IPS DF 4.7 (cell line): Measurements from ENCODE around the gene OR56A5.
"Not testable (repeated sequence)": the region's sequence is repeated elsewhere in the genome, so short reads cannot be mapped to it uniquely, and the experiment has no call there.

Experiments used
- DNase-seq: peaks from one replicate; pipeline ENCODE4 v3.0.0-alpha.2; 2013; ENCODE audit warnings: low spot score; ENCODE audit errors: extremely low read depth

OR56A5 gene, protein sequence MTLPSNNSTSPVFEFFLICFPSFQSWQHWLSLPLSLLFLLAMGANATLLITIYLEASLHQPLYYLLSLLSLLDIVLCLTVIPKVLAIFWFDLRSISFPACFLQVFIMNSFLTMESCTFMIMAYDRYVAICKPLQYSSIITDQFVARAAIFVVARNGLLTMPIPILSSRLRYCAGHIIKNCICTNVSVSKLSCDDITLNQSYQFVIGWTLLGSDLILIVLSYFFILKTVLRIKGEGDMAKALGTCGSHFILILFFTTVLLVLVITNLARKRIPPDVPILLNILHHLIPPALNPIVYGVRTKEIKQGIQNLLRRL

DNA sequence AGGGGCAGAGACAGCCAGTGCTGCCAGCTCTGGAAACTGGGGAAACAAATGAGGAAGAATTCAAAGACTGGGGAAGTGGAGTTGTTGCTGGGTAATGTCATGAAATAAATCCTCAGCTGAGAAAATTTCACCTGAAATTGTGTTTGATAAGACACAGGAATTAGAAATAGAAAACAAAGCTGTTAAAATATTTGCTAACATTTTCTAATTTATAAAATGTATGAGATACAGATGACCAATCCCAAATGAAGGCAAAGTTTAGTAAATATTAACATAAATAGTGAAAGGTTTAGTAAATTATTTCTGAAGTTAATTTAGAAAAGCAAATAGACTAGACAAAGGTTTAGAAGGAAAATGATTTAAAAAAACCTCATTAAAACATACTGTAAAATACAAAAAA, at the start of gene OR56A5:
Gene OR56A5 (minus strand): TSS at position 101 of the 400 bp plus-strand sequence. CDS start 0 bp downstream, at position 101.
- no peak for DNase-seq

DNA sequence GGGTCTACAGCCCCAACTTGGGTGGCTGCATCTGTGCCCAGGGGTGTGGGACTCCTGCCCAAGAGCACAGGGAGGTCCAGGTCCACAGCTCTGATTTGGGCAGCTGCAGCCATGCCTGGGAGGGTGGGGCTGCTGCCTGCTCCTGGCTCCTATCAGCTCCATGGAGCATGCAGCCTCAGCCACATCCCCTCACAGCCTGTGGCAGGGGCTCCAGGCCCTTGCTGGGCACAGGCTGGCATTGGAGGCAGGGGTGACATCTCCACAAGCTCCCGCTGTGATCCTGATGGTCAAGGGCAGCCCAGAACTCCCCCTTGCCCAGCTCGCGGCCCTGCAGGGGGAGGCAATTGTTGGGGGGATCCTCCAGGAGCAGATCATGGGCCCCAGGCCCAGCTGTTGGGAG, 44.7 kb upstream of the OR56A5 start:
- no peak for DNase-seq

DNA sequence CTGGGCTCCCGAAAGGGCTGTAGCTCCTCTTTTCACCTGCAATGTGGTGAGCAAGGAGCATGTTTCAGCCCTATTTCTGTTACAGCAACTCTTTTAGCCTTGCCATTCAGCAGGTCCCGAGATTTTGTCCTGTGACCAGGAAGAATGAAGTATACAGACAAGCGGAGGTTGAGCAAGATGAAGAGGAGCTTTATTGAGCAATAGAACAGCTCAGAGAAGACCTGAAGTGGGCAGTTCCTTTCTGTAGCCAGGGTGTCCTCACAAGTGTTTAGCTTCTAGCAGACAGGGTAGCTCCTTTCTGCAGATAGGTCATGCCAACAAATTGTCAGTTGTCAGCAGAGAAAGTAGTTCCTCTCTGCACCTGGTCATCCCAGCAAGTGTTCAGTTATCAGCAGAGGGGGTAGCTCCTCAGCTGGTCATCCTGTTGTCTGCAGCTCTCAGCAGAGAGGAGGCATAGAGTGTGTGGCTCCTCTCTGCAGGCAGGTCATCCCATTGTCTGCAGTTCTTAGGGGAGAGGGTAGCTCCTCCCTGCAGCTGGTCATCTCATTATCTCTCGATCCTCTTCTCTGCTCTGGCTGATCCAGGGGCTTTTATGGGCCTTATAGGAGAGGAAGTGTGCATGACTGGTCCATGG, 43.9 kb upstream of the OR56A5 start:
- no peak for DNase-seq

DNA sequence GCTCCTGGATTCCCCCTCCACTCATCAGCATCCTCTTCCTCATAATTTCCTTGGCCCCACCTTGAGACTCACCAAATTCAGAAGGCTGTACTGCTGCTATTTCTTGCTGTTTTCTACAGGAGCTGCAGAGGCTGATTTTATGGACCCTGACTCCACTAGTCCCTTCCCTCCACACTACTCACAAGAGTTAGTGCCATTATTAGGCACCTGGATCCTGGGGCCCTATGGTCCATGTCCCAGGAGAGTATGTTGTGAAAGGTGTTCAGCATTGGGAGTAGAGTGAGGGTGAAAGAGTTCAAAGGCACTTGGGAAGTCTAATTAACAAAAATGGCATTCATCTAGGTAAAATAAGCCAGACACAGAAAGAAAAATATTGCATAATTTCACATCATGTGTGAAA, 38.6 kb upstream of the OR56A5 start, which contains the start of gene OR56A4:
Gene OR56A4 (minus strand): TSS at position 101 of the 400 bp plus-strand sequence. CDS start 3,954 bp downstream, outside the sequence.
- no peak for DNase-seq

DNA sequence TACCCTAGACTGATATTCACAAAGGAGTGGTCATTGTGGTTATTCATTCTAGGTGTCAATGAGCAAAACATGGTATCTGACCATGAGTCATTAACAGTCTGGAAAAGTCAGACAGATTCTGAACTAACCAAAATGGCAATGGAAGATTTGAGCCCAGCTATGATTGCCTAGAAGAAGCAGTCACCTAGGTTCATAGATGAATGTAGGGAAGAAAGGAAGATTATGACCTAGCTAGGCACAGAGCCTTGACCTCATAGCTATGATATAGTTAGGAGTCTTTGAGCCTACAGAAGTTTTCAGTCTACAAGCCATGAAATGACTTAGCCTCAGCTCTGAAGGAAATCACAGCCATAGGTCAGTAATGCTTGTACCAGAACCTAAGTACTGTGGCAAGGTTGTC, 38.1 kb upstream of the OR56A5 start:
- DNase-seq, result no peak

DNA sequence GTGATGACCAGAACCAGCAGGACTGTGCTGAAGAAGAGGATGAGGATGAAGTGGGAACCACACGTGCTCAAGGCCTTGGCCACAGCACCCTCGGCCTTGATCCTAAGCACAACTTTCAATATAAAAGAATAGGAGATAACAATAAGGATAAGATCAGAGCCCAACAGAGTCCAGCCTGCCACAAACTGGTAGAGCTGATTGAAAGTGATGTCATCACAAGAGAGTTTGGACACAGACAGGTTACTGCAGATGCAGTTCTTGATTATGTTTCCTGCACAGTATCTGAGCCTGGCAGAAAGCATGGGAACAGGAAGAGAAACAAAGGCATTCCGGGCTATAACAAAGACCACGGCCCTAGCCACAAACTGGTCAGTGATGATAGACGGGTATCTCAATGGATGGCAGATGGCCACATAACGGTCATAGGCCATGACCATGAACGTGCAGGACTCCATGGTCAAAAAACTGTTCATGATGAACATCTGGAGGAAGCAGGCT, 34.0 kb upstream of the OR56A5 start:
- DNase-seq, result no peak

DNA sequence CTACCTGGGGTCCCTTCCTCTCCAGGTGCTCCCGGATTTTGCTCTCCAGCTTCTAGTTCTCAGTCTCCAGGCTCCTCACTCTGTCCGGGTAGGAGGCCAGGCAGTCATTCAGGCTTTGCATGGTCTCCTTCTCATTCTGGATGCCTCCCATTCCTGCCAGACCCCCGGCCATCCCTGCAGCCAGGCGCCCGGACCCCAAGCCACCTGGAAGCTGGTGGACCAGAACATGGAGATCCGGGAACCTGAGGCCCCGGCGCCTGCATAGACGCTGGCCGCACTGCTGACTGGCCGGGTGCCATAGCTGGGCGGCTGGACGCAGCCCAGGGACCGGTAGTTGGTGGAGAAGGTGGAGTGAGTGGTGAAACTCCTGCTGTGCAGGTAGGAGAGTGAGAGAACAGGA, 26.5 kb upstream of the OR56A5 start:
- no peak for DNase-seq

DNA sequence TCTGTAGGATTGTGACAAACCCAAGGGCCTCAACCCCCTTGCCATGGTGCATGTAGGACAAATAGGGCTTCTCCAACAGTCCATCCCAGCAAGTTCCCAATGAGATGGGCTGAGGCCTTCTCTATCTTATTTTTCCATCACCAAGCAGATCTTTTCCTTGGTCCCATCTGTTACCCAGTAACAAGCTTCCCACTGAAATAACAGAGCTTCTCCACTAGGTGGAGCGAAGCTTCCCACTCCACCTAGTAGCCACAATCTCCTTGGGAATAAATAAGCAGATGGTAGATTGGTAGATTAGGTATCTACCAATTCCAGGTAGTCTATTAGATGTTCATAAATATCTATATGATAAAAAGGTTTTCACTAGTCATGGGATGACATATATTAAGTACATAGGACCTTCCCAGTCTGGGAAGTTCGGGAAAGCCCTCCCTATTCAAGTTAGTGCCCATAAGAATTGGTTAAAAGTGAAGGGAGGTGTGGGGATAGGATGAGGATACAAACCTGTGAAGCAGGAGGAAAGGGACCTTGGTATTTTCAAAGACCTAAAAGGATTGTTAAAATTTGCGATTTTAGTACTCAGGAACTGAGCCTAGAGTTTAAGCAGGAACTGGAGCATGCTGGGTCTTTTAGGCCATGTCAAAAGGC, 24.4 kb upstream of the OR56A5 start:
- peak; percentile 3 for DNase-seq

DNA sequence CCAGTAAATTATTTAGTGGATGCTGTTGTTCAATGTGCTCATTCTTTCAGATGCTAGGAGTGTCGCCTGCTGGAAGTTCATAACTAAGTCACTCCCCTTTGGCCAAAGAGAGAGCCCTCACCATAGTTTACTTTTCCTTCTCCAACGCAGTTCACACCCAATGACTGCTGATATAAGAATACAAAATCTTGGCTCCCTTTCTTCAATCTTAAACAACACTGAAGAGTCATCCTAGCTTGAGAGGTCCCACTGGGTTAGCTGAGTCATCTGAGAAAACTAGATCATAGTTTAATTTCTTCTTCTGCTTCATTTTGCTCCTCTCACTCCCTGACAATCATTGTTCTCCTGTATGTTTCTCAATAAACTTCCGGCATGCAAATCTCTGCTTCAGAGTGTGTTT, 23.9 kb upstream of the OR56A5 start:
- no peak for DNase-seq

DNA sequence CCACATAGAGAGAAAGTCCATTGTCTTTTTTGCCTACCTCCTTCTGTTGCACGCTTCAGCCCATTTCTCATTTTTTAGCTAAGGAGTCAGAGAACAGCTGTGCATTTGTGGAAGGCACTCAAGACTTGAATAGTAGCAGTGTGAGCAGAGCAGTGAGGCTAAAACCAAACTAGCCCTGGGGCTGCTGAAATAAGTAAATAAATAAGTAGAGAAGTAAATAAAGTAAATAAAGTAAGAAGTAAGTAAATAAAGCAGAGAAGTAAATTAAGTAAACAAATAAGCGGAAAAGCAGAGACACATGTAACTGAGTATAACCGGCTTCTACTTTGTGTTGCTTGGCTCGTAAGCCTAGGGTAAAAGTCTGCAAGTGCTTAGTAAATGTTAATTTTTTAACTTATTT, 20.9 kb upstream of the OR56A5 start:
- DNase-seq, result no peak

DNA sequence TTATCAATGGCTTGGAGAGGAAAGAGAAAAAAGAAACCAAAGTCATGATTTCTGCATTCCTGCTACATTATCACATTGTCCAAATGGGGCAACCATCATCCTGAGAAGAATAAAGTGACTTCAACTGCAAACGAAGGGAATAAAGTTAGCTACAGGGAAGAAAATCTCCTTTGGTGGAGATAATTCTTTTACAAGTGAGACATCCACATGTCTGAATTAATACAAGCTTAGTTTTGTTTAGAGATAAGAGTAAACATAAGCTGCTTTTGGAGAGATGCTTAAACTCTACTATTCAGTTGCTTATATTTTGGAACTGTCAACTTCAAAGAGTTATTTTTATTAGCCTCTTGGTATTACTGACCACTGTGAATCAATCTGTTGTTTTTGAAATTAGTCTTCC, 18.6 kb upstream of the OR56A5 start, which contains the start of gene OR52L1:
Gene OR52L1 (minus strand): TSS at position 101 of the 400 bp plus-strand sequence. CDS start 55 bp downstream, at position 46.
- DNase-seq, result no peak

DNA sequence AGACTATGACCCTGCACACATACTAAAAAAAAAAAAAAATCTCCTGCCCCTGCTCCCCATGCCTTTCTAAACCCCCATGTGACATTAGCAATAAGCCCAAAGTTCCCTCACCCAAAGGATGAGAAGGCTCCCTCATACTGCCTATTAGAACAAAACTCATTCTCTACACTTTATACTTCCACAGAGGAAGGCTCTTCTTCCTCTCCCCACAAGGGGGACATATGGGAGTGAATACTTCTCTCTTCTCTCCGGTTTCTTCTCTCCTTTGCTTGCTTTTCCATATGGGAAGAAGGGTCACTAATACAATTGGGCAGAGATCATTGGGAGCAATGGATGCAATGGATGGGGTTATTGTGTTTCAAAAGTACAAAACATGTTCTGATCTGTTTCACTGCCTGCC, 15.1 kb upstream of the OR56A5 start:
- no peak for DNase-seq

DNA sequence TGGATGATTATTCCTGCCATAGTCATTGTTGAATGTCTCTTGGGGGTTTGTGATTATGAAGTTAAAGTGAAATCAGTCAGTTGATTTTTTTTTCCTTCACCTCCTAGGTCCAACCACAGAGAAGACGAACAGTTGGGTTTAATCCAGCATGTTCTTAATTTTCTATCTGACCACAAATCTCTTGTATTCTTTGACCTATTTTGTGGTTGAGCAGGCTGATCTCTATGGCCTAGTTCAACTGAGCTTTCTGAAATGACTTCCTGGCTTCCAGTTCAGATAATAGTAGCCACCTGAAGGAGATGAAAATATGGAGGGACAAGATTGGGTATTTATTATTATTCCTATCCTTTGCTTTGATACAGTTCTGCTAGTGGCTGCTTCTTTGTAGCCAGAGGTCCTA, 5.2 kb upstream of the OR56A5 start:
- no peak for DNase-seq

DNA sequence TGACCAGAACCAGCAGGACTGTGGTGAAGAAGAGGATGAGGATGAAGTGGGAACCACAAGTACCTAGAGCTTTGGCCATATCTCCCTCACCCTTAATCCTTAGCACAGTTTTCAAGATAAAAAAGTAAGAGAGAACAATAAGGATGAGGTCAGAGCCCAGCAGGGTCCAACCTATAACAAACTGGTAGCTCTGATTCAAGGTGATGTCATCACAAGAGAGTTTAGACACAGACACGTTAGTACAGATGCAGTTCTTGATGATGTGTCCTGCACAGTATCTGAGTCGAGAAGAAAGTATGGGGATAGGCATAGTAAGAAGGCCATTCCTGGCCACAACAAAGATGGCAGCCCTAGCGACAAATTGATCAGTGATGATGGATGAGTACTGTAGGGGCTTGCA, 586 bp downstream of the OR56A5 start:
- DNase-seq, result no peak

DNA sequence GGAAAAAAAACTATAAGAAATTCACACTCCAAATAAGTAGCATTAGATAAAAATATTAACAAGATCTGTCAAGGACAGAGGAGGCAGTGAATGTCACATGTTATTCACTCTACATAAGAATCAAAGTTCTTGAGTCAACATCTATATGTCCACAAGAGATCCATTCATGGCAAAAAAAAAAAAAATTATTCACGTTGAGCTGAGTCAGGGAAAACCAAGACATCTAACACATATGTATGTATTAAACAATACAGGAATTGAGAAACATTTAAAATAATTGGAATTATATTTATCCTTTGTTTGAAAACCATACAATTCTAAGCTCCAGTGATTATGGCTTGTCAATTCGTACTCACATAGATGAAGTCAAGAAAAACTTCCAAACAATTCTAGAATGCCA, 1.3 kb downstream of the OR56A5 start:
- DNase-seq, result no peak

DNA sequence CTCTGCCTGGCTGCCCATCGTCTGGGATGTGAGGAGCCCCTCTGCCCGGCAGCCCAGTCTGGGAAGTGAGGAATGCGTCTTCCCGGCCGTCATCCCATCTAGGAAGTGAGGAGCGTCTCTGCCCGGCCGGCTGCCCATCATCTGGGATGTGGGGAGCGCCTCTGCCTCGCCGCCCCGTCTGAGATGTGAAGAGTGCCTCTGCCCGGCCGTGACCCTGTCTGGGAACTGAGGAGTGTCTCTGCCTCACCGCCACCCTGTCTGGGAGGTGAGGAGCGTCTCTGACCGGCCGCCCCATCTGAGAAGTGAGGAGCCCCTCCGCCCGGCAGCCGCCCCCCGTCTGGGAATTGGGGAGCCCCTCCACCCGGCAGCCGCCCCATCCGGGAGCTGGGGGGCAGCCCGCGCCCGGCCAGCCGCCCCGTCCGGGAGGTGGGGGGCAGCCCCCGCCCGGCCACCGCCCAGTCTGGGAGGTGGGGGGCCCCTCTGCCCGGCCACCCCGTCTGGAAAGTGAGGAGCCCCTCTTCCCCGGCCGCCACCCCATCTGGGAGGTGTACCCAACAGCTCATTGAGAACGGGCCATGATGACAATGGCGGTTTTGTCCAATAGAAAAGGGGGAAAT, 7.5 kb downstream of the OR56A5 start:
- DNase-seq, result not testable (repeated sequence)

DNA sequence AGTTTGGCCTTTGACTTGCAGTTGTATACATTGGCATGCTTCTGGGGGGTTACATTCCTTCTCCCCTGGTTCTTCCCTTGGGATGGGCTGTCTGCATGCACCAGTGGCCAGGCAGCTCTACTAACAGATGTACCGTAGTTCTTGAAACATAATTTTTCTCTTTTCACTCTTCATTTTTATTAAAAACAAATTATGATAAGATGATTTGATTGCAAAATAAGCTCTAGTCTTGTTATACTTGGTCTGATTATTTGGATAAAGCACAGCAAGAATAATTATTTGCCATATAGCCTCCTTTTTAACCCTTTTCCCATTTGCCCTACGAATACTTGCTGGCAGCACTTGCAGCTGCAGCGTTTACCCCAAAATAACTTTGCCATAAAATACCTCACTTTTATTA, 12.7 kb downstream of the OR56A5 start:
- no peak for DNase-seq

DNA sequence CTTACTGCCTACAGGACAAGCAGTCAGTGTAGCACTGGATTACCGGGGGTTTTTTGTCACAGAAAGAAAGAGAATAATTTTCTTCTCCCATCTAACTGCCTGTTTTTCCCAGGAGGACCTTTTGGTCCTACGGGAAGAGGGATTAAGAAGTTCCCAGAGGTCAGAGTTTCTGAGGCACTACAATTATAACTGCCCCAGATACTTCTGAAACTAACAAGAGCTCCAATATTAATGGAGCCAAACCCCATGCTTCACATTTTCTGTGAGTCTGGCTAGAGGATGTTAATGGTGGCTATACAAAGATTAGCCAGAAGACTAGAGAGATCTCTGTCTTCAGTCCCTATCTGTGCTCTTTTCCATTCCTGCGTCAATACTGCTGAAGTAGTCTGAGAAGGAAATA, 26.3 kb downstream of the OR56A5 start, which contains the start of gene OR56A3:
Gene OR56A3 (plus strand): TSS at position 301 of the 400 bp plus-strand sequence. CDS start 5,096 bp downstream, outside the sequence.
- DNase-seq, result no peak

DNA sequence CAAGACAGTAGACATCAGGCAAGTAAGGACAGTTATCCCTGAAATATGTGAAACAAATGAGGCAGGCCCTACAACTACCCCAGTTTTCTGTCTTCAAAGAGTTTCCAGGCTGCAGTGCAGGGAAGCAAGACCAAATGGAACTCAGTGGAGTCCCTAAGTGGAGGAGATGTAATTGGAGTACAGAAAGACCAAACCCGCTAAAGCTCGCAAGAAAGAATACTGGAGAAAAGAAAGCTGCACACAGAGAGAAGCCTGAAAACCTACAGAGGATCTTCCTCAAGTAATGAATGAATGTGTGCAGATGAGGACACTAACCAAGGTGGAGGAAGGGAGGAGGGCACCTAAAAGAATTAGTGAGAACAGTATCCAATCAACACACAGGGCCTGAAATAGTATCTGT, 27.5 kb downstream of the OR56A5 start:
- no peak for DNase-seq

DNA sequence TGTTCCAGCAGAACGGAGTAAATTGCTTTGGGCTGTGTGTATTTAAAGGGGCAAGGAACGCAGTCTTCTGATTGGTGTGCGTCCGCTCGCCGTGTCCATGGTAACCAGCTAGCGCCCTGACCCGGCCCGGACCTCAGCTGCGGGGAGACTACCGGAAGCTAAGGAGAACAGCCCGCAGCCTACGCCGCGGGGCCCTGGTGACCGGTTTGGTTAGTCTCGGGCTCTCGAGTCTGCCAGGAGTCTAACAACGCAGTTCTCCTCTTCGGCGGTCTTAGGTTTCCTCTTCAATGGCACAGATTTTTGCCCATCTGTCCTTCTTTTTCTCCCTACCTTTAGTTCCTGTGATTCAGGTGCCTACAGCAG, 29.7 kb downstream of the OR56A5 start:
- no peak for DNase-seq

DNA sequence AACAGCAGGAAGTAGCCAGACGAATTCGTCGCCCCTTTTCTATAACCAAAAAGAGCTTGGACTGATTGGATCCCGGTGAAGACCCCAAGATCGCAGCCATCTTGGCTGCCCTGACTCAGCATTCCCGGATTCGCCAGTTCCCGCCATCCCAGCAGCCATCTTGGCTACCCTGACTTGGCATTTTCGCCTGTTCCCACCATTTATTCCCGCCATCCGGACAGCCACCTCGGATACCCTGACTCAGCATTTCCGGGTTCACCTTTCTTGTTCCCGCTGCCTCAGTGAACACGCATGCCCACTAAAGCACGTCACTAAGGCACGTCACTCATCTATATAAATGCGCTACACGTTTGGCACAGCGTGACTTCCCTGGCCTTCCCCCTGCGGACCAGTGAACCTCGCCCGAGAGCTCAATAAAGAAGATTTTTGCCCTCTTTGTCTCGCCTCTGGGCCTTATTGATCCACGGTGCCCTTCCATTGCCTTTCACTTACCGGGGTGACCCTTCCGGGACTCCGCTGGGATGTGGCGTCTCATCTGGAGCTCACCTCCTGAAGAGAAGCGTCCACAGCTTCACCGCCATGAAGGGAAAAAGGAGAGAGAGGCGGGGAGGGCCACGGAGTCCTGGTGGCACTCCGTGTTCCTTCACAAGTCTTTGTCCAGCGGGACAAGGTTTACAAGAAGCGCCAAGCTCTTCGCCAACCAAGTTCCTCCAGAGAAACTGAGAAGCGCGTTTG, 30.3 kb downstream of the OR56A5 start:
- no peak for DNase-seq
